ENCODE data around the gene MAN2A1.

DNA sequence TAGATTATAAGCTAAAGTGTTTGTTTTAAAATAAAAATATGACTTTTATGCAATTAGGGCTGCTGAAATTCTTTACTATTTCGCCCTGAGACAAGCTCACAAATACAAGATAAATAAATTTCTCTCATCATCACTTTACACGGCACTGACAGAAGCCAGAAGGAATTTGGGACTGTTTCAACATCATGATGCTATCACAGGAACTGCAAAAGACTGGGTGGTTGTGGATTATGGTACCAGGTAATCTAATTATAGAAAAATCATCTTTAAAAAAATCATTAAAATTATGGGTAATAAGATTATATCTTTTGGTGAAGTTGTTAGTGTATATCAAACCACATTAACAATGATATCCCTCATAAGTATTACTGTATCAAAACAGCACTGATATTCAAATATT lies 95.0 kb downstream of the MAN2A1 start:
- TF ChIP-seq TEAD4 (IDR thresholded peaks at IDR 0.05) (no peak), TAF1 (IDR thresholded peaks at IDR 0.05; ENCODE audit: low read depth) (no peak), CEBPB (IDR thresholded peaks at IDR 0.05) (no peak), EP300 (IDR thresholded peaks at IDR 0.05; ENCODE audit: borderline replicate concordance) (no peak), NFIC (IDR thresholded peaks at IDR 0.05) (no peak), ZBTB7A (IDR thresholded peaks at IDR 0.05; ENCODE audit: low read depth) (no peak), YY1 (IDR thresholded peaks at IDR 0.05; ENCODE audit: low read depth) (no peak), REST (IDR thresholded peaks at IDR 0.05; ENCODE audit: low read depth) (no peak), RAD21 (IDR thresholded peaks at IDR 0.05; ENCODE audit: low read depth) (no peak), TCF12 (IDR thresholded peaks at IDR 0.05; ENCODE audit: low read depth) (no peak)
- TF ChIP-seq, protein P1, sequence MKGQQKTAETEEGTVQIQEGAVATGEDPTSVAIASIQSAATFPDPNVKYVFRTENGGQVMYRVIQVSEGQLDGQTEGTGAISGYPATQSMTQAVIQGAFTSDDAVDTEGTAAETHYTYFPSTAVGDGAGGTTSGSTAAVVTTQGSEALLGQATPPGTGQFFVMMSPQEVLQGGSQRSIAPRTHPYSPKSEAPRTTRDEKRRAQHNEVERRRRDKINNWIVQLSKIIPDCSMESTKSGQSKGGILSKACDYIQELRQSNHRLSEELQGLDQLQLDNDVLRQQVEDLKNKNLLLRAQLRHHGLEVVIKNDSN (IDR thresholded peaks at IDR 0.05), result no peak
- TF ChIP-seq, protein P2, sequence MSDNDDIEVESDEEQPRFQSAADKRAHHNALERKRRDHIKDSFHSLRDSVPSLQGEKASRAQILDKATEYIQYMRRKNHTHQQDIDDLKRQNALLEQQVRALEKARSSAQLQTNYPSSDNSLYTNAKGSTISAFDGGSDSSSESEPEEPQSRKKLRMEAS (IDR thresholded peaks at IDR 0.05), result no peak
